Measurements from ENCODE around the gene SPATA31E1. TPM values are rescaled to one million over a fixed set of nuclear protein-coding genes. Genes with fewer than 3 reads are reported as not detected.

SPATA31E1 gene
- total and polyA plus RNA-seq, 9 of the 15 experiments (the other 6 are each of a cell fraction or from before 2014, with no cell fraction given), result not detected

DNA sequence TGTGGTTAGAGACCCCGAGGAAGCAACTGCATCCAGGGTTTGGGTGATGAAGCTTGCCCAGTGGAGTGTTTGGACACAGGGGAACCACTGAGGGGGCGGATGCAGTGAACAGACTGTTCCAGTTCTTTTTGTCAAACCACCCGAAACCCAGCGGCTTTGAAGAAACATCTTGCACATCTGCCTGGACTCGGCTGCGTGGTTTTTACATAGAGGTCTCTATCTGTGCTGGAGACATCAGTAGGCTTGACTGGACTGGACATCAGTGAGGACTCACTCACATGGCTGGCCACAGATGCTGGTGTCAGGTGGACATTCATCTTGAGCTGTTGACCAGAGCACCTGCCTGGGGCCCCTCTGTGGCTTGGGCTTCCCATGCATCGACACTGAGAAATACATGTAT lies 15.3 kb upstream of the SPATA31E1 start:
- H3K4me1 ChIP-seq (replicated peaks in 1 of 2; ENCODE audit: control insufficient read depth in 2 of 2, insufficient read depth in 2 of 2, low read length in 2 of 2), result no peaks in the 10 kb centered on the region
- in situ Hi-C loops (cut with MboI), result no loop called here

More for the DNA sequence above, 15.3 kb upstream of the SPATA31E1 start:
- DNase-seq (ENCODE audit: extremely low read depth in 1 of 4, low spot score in 3 of 4), result no peak
- Histone ChIP-seq H3K4me3 (no peak overlapping the region), H2AFZ (ENCODE audit: low read depth, low read length) (no peak overlapping the region), H3K9me1 (ENCODE audit: control insufficient read depth, insufficient read depth, low read length) (no peaks in the 10 kb centered on the region), H3K79me2 (ENCODE audit: control insufficient read depth, insufficient read depth, low read length) (no peaks in the 10 kb centered on the region), H3K4me2 (ENCODE audit: insufficient read depth, low read length) (no peak overlapping the region), H3K27ac (ENCODE audit: extremely low read depth, low read depth, low read length) (no peak overlapping the region), H3K9me3 (replicated peaks; ENCODE audit: control insufficient read depth, insufficient read depth, low read depth, low read length) (no peaks in the 10 kb centered on the region), H3K36me3 (ENCODE audit: control insufficient read depth, insufficient read depth, low read length) (no peaks in the 10 kb centered on the region), H4K20me1 (replicated peaks; ENCODE audit: control insufficient read depth, insufficient read depth, low read length) (no peaks in the 10 kb centered on the region), H3K27me3 (ENCODE audit: control insufficient read depth in 2 of 2, insufficient read depth in 2 of 2, low read length in 2 of 2) (peaks cover 5 to 26% of the 10 kb centered on the region in 2 experiments), H3K9ac (ENCODE audit: insufficient read depth in 1 of 2, low read depth in 2 of 2, low read length in 2 of 2) (no peak overlapping the region)
- no peak for TF ChIP-seq CBX3 (IDR thresholded peaks at IDR 0.05; ENCODE audit: borderline replicate concordance in 1 of 2, low read length in 2 of 2)
- TF ChIP-seq, protein P1, sequence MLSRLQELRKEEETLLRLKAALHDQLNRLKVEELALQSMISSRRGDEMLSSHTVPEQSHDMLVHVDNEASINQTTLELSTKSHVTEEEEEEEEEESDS (CRISPR knock-in tag; IDR thresholded peaks at IDR 0.05), result no peak
- TF ChIP-seq, protein P2, sequence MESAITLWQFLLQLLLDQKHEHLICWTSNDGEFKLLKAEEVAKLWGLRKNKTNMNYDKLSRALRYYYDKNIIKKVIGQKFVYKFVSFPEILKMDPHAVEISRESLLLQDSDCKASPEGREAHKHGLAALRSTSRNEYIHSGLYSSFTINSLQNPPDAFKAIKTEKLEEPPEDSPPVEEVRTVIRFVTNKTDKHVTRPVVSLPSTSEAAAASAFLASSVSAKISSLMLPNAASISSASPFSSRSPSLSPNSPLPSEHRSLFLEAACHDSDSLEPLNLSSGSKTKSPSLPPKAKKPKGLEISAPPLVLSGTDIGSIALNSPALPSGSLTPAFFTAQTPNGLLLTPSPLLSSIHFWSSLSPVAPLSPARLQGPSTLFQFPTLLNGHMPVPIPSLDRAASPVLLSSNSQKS (CRISPR knock-in tag; IDR thresholded peaks at IDR 0.05), result no peak
- TF ChIP-seq MTF1 (CRISPR knock-in tag; IDR thresholded peaks at IDR 0.05; ENCODE audit: borderline replicate concordance), result no peak
- TF ChIP-seq OTX1 (CRISPR knock-in tag; IDR thresholded peaks at IDR 0.05), result no peak
- no peak for TF ChIP-seq DMBX1 (CRISPR knock-in tag; IDR thresholded peaks at IDR 0.05; ENCODE audit: borderline replicate concordance)
- TF ChIP-seq BRD9 (IDR thresholded peaks at IDR 0.05; ENCODE audit: low read depth, partially characterized antibody), result no peak
- no peak for TF ChIP-seq ZNF24 (IDR thresholded peaks at IDR 0.05)
- TF ChIP-seq FOS (IDR thresholded peaks at IDR 0.05; ENCODE audit: extremely low read depth, insufficient read length), result no peak
- TF ChIP-seq, protein P3, sequence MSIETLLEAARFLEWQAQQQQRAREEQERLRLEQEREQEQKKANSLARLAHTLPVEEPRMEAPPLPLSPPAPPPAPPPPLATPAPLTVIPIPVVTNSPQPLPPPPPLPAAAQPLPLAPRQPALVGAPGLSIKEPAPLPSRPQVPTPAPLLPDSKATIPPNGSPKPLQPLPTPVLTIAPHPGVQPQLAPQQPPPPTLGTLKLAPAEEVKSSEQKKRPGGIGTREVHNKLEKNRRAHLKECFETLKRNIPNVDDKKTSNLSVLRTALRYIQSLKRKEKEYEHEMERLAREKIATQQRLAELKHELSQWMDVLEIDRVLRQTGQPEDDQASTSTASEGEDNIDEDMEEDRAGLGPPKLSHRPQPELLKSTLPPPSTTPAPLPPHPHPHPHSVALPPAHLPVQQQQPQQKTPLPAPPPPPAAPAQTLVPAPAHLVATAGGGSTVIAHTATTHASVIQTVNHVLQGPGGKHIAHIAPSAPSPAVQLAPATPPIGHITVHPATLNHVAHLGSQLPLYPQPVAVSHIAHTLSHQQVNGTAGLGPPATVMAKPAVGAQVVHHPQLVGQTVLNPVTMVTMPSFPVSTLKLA (conservative IDR thresholded peaks at IDR 0.05), result no peak
- TF ChIP-seq BRF1 (IDR thresholded peaks at IDR 0.05; ENCODE audit: borderline replicate concordance, extremely low read depth, insufficient read length), result no peak
- WGBS (ENCODE audit: insufficient coverage, low coverage, missing lambda C conversion rate), result 1% methylated on average over 7 of the region's 7 CpGs
- no TSS peak for BruUV-seq (replicated peaks)
- intact Hi-C loops (cut with micrococcal nuclease), result no loop called here
- no peak for FAIRE-seq
- ChIA-PET CTCF (ENCODE audit: low intra/inter-chr PET ratio) (no interaction called here), POLR2A (interaction anchor here (1.1 kb wide), 1 partner anchor 10 kb away, joined by 4 read pairs; no protein-coding TSS in a partner anchor)
- ATAC-seq, result no peak

All from K562 (cell line).